Measurements from ENCODE around the gene NAA35. TPM values are rescaled to one million over a fixed set of nuclear protein-coding genes. Genes with fewer than 3 reads are reported as not detected.

The NAA35 gene
- total RNA-seq, 1 donor from 2014 or later: 20.3 TPM

GRCh38 chr9:85944672-85945071 lies 3.7 kb downstream of the NAA35 start:
- H3K4me3 ChIP-seq: no peak overlapping the region
- H3K27ac ChIP-seq: no peak overlapping the region
- no peaks in the 10 kb centered on the region for H3K9me3 ChIP-seq
- intact Hi-C loops (cut with DNase I): no loop called here
- TF ChIP-seq CTCF (IDR thresholded peaks at IDR 0.05): no peak
- peaks cover 33% of the 10 kb centered on the region for H3K4me1 ChIP-seq
- ATAC-seq (no peak), DNase-seq (no peak)
- no peaks in the 10 kb centered on the region for H3K27me3 ChIP-seq (ENCODE audit: low read depth)
- H3K36me3 ChIP-seq: peaks cover 40% of the 10 kb centered on the region

- TF ChIP-seq CTCF (IDR thresholded peaks at IDR 0.05): no peak
- peaks cover 6% of the 10 kb centered on the region for H3K4me1 ChIP-seq
- H3K9me3 ChIP-seq: no peaks in the 10 kb centered on the region
- no peak overlapping the region for H3K4me3 ChIP-seq
- no peak for ATAC-seq
- H3K27ac ChIP-seq: no peak overlapping the region
- no peak for DNase-seq
- peaks cover 46% of the 10 kb centered on the region for H3K36me3 ChIP-seq
- H3K27me3 ChIP-seq (ENCODE audit: low read depth): no peaks in the 10 kb centered on the region
- intact Hi-C loops (cut with DNase I): no loop called here
These were observed 8.8 kb downstream of the NAA35 start for GRCh38 chr9:85949586-85950335.

GRCh38 chr9:85959955-85960354 lies 19.0 kb downstream of the NAA35 start:
- Histone ChIP-seq H3K27ac (no peak overlapping the region), H3K4me3 (no peak overlapping the region), H3K27me3 (ENCODE audit: low read depth) (no peaks in the 10 kb centered on the region), H3K4me1 (no peaks in the 10 kb centered on the region), H3K36me3 (peaks cover 51% of the 10 kb centered on the region), H3K9me3 (no peaks in the 10 kb centered on the region)
- intact Hi-C loops (cut with DNase I): no loop called here
- no peak for ATAC-seq
- TF ChIP-seq CTCF (IDR thresholded peaks at IDR 0.05): no peak
- DNase-seq: no peak

GRCh38 chr9:85960688-85961093 lies 19.7 kb downstream of the NAA35 start:
- no peak overlapping the region for H3K27ac ChIP-seq
- no peak for TF ChIP-seq CTCF (IDR thresholded peaks at IDR 0.05)
- intact Hi-C loops (cut with DNase I): no loop called here
- ATAC-seq (no peak), DNase-seq (no peak)
- no peaks in the 10 kb centered on the region for H3K4me1 ChIP-seq
- H3K27me3 ChIP-seq (ENCODE audit: low read depth): no peaks in the 10 kb centered on the region
- H3K9me3 ChIP-seq: no peaks in the 10 kb centered on the region
- no peak overlapping the region for H3K4me3 ChIP-seq
- H3K36me3 ChIP-seq: peaks cover 58% of the 10 kb centered on the region

- DNase-seq: no peak
- TF ChIP-seq CTCF (IDR thresholded peaks at IDR 0.05): no peak
- ATAC-seq: no peak
- Histone ChIP-seq H3K27me3 (ENCODE audit: low read depth) (no peaks in the 10 kb centered on the region), H3K36me3 (peaks cover 68% of the 10 kb centered on the region), H3K27ac (no peak overlapping the region), H3K4me1 (no peaks in the 10 kb centered on the region), H3K4me3 (no peak overlapping the region), H3K9me3 (no peaks in the 10 kb centered on the region)
- intact Hi-C loops (cut with DNase I): no loop called here
These were observed 23.6 kb downstream of the NAA35 start for GRCh38 chr9:85964526-85964925.
